GM12874 (cell line): ENCODE measurements around the gene LMO1.

Source experiments
- TF ChIP-seq, protein P1 (sequence below): IDR thresholded peaks from 2 replicates; pipeline ENCODE4 v1.5.1; 2011; ENCODE audit warnings: low read depth, mild to moderate bottlenecking, control low read depth, low read length, moderate library complexity; ENCODE audit not compliant: insufficient read depth

LMO1 gene

DNA sequence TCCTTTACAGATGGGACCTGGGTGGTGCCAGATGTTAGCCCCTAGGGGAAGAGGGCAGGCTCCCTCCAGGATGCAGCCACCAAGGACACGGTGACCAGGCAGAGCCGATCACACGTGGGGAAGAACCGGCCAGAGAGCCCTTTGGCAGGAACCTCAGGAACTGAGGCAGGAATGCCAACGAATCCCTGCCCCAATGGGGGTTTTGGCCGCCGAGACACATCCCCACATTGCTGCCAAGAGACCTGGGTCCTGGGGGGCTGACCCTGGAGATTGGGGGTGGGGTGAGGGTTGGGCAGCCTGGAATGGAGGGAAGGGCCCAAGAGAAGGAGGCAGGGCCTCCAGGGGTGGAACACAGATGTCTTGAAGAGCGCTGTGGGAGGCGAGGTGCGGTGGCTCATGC, 28.7 kb upstream of the LMO1 start:
- TF ChIP-seq, protein P1, sequence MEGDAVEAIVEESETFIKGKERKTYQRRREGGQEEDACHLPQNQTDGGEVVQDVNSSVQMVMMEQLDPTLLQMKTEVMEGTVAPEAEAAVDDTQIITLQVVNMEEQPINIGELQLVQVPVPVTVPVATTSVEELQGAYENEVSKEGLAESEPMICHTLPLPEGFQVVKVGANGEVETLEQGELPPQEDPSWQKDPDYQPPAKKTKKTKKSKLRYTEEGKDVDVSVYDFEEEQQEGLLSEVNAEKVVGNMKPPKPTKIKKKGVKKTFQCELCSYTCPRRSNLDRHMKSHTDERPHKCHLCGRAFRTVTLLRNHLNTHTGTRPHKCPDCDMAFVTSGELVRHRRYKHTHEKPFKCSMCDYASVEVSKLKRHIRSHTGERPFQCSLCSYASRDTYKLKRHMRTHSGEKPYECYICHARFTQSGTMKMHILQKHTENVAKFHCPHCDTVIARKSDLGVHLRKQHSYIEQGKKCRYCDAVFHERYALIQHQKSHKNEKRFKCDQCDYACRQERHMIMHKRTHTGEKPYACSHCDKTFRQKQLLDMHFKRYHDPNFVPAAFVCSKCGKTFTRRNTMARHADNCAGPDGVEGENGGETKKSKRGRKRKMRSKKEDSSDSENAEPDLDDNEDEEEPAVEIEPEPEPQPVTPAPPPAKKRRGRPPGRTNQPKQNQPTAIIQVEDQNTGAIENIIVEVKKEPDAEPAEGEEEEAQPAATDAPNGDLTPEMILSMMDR, result no peak

DNA sequence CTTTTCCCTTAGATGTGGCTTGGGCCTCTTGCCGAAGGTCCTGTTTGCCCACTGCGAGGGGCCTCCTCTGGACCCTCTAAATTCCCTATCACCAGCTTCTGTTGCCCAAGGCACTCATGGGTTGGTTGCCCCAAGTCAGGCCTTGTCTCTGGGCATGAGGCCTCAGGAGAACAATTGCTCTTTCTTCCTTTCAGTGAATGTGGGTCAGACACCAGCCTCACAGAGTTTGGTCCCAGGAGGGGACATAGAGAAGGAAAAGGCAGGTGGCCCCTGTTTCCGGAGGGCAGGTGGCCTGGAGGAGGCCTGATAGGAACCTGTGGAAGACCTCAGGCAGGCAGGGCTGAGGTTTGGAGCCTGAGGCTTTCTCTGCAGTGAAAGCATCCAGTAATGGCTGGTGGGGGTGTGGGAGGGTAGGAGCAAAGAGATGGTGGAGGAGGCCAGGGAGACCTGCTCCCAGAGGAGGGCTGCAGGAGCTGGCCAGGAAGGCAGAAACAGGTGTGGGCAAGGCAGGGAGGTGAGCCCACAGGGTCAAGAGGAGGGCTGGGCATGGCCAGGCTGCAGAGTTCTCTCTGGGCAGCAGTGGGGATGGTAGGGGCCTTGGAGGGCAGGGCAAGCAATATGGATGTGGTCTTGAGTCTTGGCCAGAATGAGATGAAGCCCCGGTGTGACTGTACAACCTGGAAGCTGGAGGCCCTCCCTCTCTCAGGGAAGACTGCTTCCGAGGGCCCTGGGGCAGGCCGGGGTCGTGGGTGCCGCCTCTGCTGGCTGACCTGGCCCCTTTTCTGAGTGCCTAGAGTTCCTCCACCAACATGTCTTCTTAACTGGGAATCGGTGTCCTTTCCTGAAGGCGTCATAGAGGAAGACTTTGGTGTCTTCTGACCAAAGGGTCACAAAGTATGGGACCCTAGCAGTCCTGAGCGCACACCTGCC, 28.0 kb upstream of the LMO1 start:
- TF ChIP-seq, protein P1, result no peak

DNA sequence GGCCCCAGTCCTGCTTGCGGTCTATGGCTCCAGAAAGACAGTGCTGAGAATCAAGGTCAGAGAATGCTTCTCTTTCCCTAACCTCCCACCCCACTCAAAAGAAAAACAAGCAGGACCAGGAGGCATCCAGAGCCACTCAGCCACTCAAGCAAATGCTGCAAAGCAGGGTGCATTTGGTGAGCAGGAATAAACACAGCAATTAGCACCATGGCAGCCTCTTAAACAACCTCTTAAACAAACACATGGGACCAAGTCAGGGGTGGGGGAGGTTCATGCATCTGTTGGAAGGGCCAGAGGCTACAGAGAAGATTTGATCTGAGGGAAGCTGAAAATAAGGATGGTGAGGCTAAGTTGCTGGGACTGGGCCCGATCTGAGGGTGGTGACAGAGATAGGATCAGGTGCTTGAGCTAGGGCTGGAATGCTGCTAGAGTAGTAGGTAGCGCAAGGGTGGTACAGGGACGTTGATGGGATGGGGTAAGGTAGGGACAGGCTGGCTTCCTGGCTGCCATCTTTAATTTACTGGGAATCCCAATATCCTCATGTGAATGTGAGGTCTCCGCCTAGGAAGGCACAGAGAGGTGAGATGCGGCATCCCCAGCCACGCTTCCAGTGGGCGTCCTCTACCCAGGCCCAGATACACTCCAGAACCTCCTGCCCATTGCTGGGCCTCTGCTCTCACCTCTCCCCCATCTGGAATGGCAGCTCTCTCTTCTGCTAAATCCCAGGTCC, 26.6 kb upstream of the LMO1 start:
- TF ChIP-seq, protein P1, result no peak

DNA sequence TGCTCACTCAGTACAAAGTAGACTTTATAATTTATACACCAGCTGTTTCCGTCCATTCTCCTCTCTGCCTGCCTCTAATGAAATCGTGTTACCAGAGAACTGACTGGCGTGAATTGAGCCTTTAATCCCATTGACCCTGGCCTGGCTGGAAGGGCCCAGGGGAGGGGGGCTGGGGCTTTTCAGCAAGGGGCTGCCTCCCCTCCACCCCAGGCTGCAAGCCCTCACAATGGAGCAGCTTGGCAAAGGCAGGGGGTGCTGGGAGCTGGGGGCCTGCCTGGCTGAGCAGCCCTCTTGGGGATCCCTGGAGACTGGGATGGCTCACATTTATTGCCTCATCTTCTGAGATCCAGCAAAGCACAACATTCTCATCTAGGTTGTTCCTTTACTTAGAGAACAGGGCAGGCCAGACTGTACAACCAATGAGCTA, 25.8 kb upstream of the LMO1 start:
- TF ChIP-seq, protein P1, result no peak

DNA sequence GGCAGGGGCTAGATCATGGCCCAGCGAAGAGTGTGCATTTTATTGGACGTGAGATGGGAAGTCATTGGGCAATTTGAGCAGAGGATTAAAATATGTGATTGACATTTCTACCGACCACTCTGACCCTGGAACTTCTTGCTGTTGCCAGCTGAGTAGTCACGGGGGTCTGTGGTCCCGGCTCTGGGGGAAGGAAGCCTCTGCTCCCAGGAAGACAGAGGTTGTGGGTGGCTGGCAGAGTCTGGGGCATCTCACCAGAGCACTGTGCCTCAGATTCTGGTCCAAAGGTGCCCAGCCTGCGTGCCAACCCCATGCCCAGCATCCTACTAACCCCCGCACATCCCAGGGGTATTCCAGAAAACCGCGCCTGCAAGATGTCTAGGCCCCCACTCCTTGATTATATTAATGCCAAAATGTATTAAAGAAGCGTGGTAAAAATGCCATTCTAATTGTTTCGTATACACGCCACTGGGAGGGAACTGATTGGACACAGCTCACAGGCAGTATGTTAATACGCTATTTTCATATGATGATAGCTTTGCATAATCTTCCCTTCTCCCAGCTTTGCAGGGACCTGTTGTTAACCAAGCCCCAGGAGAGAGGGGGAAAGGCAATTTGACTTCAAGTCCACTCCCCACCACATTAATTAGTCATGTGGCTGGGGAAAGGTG, 25.3 kb upstream of the LMO1 start:
- TF ChIP-seq, protein P1, result no peak

DNA sequence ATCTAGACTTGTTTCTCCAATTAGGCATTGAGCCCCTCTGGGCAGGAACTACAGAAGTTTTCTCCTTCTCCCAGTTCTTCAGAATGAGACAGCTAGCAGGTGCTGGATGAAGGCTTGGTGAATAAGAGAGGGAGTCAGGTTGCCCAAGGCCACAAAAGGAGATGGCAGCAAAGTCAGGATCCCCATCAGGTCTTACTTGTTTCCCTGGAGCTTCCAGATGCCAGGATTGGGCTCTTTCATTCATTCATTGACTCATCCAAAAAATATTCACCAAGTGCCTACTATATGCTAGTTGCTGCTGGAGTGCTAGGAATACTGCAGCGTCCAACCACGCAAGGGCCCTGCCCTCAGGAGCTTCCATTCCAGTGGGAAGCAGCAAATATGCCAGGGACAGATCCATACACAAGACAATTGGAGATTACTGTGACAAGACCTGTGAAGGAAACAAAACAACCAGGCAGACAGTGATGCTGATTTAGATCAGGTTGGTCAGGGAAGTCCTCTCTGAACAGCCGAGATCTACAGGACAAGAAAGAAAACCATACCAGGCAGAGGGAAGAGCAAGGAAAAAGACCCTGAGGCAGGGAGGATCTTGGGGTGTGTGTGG, 24.6 kb upstream of the LMO1 start:
- TF ChIP-seq, protein P1, result no peak
